GDM1 (cell line): ENCODE results near the gene MAML3.
A peak's percentile ranks its signal among the peaks of the same experiment; 100 is the strongest.

Experiments
- DNase-seq: peaks from one replicate; lab custom pipeline; 2025; lab: John Stamatoyannopoulos, UW

The MAML3 gene

DNA sequence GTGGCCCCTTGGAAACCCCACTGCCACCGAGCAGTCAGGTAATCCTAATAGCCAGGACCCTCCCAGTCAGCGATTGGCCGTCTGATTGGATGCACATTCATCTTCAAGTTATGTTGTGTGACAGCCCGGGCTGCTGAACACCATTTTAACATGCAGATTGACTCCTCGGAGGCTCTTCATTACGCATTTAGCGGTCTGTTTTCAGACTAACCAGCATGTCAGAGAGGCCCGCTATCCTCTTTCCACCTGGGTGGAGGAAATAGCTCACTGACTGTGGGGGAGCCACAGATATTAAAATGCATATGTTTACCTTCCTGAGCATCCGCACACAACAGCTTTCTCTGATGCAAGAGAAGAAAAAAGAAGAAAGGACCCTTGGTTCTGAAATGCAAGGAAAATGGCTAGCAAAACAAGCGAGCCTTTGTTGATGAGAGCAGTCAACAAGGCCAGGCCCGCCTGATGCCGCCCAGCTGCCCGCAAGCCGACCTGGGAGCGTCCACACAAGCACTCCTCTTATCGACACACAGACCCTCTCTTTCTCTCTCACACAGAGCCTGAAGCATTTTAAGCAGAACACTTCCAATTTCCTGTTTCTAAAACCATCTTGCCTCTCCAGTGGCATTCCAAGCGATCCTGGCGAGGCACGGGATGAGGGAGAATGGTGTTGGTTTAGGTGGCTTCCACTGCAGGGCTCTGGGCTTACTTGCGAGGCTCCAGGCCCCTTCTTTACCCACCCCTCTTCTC, 370.1 kb downstream of the MAML3 start:
- DNase-seq, result no peak

DNA sequence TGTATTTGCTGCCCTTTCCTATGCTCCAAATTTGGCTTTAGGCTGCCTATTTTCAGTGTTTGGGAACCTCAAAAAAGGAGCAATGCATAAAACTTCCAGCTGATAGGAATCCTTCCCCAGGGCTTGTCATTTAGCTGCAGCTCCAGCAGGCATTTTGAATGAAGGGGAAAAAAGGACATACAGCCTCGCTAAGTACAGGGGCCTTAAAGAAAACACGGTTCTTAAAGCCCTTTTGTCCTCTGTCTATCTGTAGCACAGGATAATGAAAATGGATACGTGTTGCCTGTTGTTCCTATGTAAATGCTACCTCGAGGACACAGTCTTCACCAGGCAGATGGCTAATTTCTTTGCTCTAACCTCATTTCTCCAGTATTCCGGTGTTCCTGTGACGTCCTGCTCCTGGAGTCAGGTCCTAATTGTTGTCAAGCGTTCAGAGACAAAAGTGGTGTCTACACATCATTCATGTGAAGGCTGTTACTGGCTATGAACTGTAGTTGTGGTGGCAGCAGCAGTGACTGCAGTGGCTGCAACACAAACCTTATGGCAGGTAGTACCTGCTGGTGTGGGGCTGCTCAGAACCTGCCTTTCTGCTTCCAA, 371.0 kb downstream of the MAML3 start:
- DNase-seq, result no peak

DNA sequence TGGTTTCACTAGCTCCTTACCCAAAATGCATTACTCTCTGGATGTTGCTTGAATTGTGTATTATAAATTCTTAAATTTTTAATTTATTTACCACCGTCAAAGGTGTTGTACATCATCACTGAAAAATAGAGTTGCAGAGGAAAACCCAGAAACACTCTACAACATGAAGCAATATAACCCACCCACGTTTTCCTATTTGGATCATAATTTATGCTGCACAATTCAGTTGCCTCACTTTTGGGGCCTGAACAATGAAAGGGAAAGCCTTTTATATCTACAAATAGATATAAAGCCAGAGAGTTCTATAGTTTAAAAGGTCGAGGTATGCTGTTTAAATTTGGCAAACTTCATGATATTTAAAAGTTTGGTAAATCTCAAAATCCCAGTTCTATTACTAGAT, 372.9 kb downstream of the MAML3 start:
- no peak for DNase-seq

GRCh38 chr4:139779691-139780090, 374.3 kb downstream of the MAML3 start:
- DNase-seq, result no peak

GRCh38 chr4:139777757-139778156, 376.2 kb downstream of the MAML3 start:
- DNase-seq, result no peak

- DNase-seq, result no peak
Observed at GRCh38 chr4:139776235-139776634, 377.7 kb downstream of the MAML3 start.

DNA sequence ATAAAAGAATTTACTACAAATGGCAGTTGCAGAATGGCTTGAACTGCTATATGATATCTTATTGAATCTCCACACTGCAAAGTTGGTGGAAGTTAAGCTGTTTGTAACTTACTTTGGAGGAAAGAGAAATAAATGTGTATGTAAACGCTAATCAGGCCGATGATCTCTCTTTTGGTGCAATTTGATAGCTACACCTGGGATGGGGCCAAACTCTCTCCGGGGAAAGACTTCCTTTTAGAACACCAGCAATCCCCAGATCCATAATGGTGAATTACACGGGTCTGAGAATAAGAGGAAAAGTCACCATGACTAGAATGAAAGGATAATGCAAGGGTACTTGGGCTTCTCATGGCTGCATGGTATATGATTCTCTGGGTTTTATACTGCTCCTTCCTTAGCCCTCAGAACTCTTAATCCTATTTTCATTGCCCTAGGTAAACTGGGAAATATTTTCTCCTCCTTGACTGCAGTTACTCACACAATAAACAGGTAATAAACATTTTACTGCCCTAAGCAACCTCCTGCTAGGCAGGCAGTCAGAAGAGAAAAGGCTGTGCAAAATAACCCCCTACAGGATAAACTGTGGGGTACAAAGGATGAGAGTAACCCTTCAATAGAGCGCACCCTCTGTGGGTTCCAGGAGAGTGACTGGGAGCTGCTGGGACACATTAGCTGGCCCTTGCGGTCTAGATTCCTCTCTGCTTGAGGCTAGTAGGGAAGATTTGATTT, 379.1 kb downstream of the MAML3 start:
- no peak for DNase-seq

DNA sequence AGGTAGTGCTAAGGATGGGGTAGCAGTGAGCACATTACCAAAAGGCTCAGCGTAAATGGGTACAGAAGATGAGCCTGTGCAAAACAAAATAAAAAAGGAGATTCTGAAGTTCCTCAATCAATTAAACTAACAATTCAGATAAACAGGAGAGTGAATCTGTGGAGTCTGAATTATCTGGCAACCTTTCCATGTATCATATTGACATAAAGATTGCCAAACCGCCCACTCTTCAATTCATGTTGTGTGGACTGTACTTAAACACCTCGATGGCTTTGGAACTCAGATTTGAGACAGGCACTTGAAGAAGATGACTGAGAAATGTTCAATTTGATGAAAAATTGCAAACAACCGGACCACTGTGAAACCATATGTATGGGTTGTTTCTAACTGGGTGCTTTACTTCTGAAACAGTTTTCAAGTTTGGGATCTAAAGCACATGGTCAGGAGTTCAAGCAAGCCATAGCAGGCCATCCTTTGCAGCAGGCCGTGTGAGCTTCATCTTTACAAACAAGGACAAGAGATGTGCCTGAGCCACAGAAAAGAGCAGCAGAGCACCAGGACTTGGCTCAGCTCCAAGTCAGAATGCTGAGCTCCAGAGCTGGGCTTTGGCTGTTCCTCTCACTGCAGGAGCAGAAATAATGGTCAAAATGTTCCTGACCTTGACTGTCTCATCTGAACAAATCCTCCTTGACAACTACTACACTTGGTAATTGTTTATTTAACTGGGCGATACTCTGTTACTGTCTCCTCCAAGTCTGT, 380.2 kb downstream of the MAML3 start:
- no peak for DNase-seq

DNA sequence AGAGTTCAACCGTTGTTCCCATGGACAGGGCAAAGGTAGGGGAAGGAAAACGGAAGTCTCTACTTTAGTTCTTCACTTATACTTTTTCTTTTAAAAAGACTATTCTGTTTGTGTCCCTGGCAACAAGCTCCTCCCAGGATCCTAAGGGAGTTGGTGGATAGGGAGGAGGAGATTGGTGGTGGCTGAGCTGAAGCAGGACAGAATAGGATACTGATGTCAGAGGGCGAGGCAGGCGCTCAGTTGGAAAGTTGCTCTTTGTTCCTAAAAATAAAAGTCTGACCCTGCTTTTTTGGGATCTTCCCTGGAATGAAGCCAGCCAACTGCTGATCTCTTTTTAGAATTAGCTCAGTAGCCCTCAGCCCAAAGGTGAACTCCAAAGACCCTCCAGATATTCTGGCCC, 383.6 kb downstream of the MAML3 start:
- no peak for DNase-seq

DNA sequence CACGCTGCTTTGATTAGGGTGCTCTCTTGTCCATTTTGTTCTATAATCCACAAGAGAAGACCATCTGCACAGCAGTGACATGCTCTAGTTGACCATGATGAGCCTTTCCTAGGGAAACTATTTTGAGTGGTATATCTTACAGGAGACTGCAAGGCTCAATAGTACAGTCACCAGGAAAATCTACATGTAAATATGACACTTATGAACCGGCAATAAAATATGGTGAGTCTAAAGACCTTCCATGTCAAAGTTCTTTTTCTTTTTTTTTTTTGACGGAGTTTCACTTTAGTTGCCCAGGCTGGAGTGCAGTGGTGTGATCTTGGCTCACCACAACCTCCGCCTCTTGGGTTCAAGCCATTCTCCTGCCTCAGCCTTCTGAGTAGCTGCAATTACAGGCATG, 384.6 kb downstream of the MAML3 start:
- no peak for DNase-seq

- DNase-seq, result no peak
Observed at GRCh38 chr4:139768896-139769295, 385.1 kb downstream of the MAML3 start.

- no peak for DNase-seq
Observed at GRCh38 chr4:139768366-139768765, 385.6 kb downstream of the MAML3 start.

DNA sequence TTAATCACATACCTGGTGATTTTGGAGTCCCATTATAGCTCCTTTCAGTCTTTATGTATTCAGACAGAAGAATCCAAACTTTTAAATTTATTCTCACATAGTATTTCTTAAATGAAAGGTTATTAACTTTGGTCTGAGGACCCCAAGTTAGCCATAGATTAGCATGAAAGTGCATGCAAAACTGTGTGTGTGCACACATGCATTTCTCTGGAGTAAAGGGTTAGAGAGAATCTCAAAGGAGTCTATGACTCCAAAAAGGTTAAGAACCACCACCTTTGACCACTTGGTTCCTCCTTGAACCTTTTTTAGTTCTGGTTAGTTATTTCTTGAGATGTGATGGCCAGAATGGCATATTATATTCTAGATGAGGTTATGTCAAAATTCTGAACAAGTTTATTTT, 386.4 kb downstream of the MAML3 start:
- no peak for DNase-seq

GRCh38 chr4:139767168-139767567, 386.8 kb downstream of the MAML3 start:
- DNase-seq, result no peak

DNA sequence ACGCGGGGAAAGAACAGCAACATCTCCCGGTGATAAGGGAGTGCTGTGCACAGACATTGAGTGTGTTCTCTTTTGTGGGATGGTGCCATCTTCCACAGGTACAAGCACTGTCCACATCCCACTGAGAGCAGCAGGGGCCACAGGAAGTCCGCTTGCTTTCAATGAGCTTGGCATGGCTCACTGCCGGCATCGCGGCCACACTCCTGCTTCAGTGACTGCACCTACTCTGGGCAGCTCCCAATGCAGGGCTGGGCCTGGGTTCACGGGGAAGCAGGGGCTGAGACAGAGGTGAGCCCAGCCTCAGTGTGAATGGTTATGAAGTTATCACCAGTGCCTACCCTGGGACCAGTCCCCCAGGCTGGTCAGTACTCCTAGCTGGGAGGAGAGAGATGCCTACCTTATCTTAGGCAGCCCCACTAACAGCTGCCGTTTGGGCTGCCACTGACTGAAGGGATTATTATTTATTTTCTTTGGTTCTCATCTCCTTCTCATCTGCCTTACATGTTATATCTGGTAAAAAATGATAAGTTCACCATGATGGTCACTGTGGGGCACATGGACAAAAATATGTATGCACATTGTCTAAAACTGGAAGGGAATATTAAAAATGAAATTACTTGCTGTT, 389.2 kb downstream of the MAML3 start:
- no peak for DNase-seq

DNA sequence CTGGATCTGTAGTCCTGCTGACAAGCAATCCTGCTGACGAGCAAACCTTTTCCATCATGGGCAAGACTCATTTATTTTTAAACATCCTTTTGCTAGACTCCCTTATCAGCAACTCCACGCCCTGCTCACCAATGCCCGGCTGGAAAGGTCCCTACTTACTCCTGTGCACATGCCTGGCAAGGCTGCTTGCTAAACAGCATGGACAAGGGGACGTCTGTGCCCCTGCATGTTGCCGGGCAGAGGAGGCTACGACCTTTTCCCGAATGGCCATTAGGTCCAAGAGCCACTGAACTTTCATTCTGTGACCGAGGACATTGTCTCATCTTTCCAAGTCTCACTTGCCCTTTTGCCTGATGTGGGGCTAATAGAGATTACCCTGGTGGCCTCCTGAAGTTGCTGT, 389.8 kb downstream of the MAML3 start:
- no peak for DNase-seq

DNA sequence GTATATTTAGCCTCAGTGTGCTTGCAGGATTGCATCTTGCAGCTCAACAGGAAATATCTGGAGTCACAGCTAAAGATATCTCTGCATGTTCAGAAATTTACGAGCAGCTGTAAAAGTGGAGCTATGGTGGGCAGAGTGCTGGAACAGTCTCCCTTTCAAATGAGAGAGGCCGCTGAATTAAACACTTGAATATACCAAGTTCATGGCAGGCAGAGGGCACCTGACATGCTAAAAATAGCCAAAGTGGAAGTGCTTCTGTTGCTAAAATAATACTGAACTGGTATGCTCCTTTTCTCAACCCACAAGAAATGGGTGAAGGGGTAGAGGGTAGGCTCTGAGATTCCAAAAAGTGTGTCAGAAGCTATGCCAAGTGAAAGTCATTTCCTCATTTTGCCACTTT, 390.3 kb downstream of the MAML3 start:
- peak; percentile 16 for DNase-seq

- DNase-seq, result no peak
Observed at GRCh38 chr4:139763205-139763604, 390.8 kb downstream of the MAML3 start.

- DNase-seq, result peak; percentile 33
Observed at GRCh38 chr4:139762720-139763119, 391.3 kb downstream of the MAML3 start.

DNA sequence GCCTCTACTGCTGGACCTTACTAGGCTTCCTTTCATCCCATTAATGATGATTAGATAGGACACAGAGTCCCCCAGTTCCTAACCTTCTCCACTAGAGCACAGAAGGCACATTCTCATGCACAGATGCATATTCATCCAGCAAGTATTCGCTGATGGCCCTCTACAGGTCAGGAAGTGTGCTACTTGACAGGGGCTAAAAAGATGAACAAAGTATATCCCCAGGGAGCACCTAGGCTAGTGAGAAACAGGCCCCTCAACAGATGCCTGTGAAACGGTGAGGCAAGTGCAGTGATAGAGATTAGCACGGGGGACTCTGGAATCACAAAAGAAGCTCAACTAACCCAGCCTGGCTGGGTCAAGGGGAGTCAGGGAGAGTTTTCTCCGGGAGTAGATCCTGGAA, 392.5 kb downstream of the MAML3 start:
- no peak for DNase-seq

- DNase-seq, result no peak
Observed at GRCh38 chr4:139760567-139760966, 393.4 kb downstream of the MAML3 start.

GRCh38 chr4:139759097-139759496, 394.9 kb downstream of the MAML3 start:
- no peak for DNase-seq
